ACC112 (cell line): ENCODE results near the gene CA7.
"Not testable (repeated sequence)": the region's sequence is repeated elsewhere in the genome, so short reads cannot be mapped to it uniquely, and the experiment has no call there.

ENCODE experiments used
- H2AFZ ChIP-seq: fragments of 200-600 bp; sonication (generic); one replicate; pipeline ENCODE4 v1.6.0; 2017; ENCODE audit warnings: antibody characterized with exemption, low read length; ENCODE audit not compliant: unreplicated experiment
- H3K27ac ChIP-seq: fragments of 200-600 bp; sonication (generic); 2 replicates; pipeline ENCODE4 v1.5.1; 2014; ENCODE audit warnings: low read depth, mild to moderate bottlenecking, antibody characterized with exemption, low read length, moderate library complexity
- H3K27me3 ChIP-seq: fragments of 200-600 bp; sonication (generic); 2 replicates; pipeline ENCODE4 v1.6.1; 2014; ENCODE audit warnings: mild to moderate bottlenecking, antibody characterized with exemption, low read length, moderate library complexity, mixed read lengths; ENCODE audit not compliant: insufficient read depth
- H3K36me3 ChIP-seq: fragments of 200-600 bp; sonication (generic); 2 replicates; pipeline ENCODE4 v1.6.1; 2016; ENCODE audit warnings: mild to moderate bottlenecking, antibody characterized with exemption, low read length, moderate library complexity, mixed read lengths; ENCODE audit not compliant: insufficient read depth
- H3K4me1 ChIP-seq: fragments of 200-600 bp; sonication (generic); one replicate; pipeline ENCODE4 v1.6.1; 2016; ENCODE audit warnings: low read length, mixed read lengths; ENCODE audit not compliant: insufficient read depth, unreplicated experiment, control insufficient read depth
- H3K4me3 ChIP-seq: fragments of 200-600 bp; sonication (generic); 2 replicates; pipeline ENCODE4 v1.5.1; 2014; ENCODE audit warnings: mild to moderate bottlenecking, low read depth, low read length
- H3K79me2 ChIP-seq: fragments of 200-600 bp; sonication (generic); one replicate; pipeline ENCODE4 v1.6.0; 2016; ENCODE audit warnings: low read length; ENCODE audit not compliant: control insufficient read depth, unreplicated experiment, insufficient read depth

Gene CA7

GRCh38 chr16:66896682-66897081, 52.5 kb downstream of the CA7 start:
- not testable (repeated sequence) for H2AFZ ChIP-seq, H3K27me3 ChIP-seq, H3K36me3 ChIP-seq, H3K27ac ChIP-seq, H3K4me3 ChIP-seq, H3K79me2 ChIP-seq
- H3K4me1 ChIP-seq: peaks cover 33% of the 10 kb centered on the region

- Histone ChIP-seq H3K27ac (no peak overlapping the region), H2AFZ (no peak overlapping the region), H3K79me2 (no peaks in the 10 kb centered on the region)
These were observed 54.0 kb downstream of the CA7 start for GRCh38 chr16:66898207-66898606.

GRCh38 chr16:66898933-66899309, 54.7 kb downstream of the CA7 start:
- Histone ChIP-seq H3K79me2 (no peaks in the 10 kb centered on the region), H3K27ac (no peak overlapping the region; the same call in 1 of the 2 replicates), H3K4me3 (no peak overlapping the region), H3K27me3 (no peaks in the 10 kb centered on the region), H3K4me1 (peaks cover 29% of the 10 kb centered on the region), H2AFZ (no peak overlapping the region), H3K36me3 (no peaks in the 10 kb centered on the region)

More at GRCh38 chr16:66898207-66898606, 54.0 kb downstream of the CA7 start:
- H3K4me1 ChIP-seq: peaks cover 29% of the 10 kb centered on the region
- no peaks in the 10 kb centered on the region for H3K36me3 ChIP-seq
- no peak overlapping the region for H3K4me3 ChIP-seq
- no peaks in the 10 kb centered on the region for H3K27me3 ChIP-seq

- Histone ChIP-seq H3K79me2 (no peaks in the 10 kb centered on the region), H3K4me1 (peaks cover 29% of the 10 kb centered on the region), H3K27ac (peak overlapping the region; percentile 66), H2AFZ (no peak overlapping the region), H3K27me3 (no peaks in the 10 kb centered on the region), H3K36me3 (no peaks in the 10 kb centered on the region), H3K4me3 (no peak overlapping the region)
These were observed 55.2 kb downstream of the CA7 start for GRCh38 chr16:66899310-66899944.

GRCh38 chr16:66899945-66900710, 55.9 kb downstream of the CA7 start:
- Histone ChIP-seq H3K79me2 (no peaks in the 10 kb centered on the region), H3K4me1 (peaks cover 29% of the 10 kb centered on the region), H3K27me3 (no peaks in the 10 kb centered on the region), H2AFZ (peak overlapping the region; percentile 4), H3K36me3 (no peaks in the 10 kb centered on the region), H3K27ac (peak overlapping the region; percentile 66), H3K4me3 (no peak overlapping the region)

GRCh38 chr16:66900721-66901441, 56.7 kb downstream of the CA7 start:
- no peak overlapping the region for H3K27ac ChIP-seq
- no peaks in the 10 kb centered on the region for H3K79me2 ChIP-seq
- no peak overlapping the region for H3K4me3 ChIP-seq
- no peaks in the 10 kb centered on the region for H3K36me3 ChIP-seq
- no peak overlapping the region for H2AFZ ChIP-seq
- H3K4me1 ChIP-seq: peaks cover 24% of the 10 kb centered on the region
- H3K27me3 ChIP-seq: no peaks in the 10 kb centered on the region

- Histone ChIP-seq H2AFZ (no peak overlapping the region), H3K79me2 (no peaks in the 10 kb centered on the region), H3K36me3 (no peaks in the 10 kb centered on the region), H3K27ac (no peak overlapping the region), H3K27me3 (no peaks in the 10 kb centered on the region), H3K4me3 (no peak overlapping the region), H3K4me1 (peaks cover 19% of the 10 kb centered on the region)
These were observed 57.4 kb downstream of the CA7 start for GRCh38 chr16:66901626-66902025.

GRCh38 chr16:66902648-66903543, 58.7 kb downstream of the CA7 start:
- H3K4me1 ChIP-seq: peaks cover 19% of the 10 kb centered on the region
- no peak overlapping the region for H3K4me3 ChIP-seq
- no peaks in the 10 kb centered on the region for H3K36me3 ChIP-seq
- H3K27me3 ChIP-seq: no peaks in the 10 kb centered on the region
- no peaks in the 10 kb centered on the region for H3K79me2 ChIP-seq
- H2AFZ ChIP-seq: no peak overlapping the region
- H3K27ac ChIP-seq: no peak overlapping the region
